WERI-Rb-1 (cell line): Measurements from ENCODE around the gene CNOT8.
A peak's percentile ranks its signal among the peaks of the same experiment; 100 is the strongest.
"Not testable (repeated sequence)": the region's sequence is repeated elsewhere in the genome, so short reads cannot be mapped to it uniquely, and the experiment has no call there.

Experiments used
- DNase-seq: peaks from one replicate; pipeline ENCODE4 v3.0.0-alpha.2; 2020
- H3K27ac ChIP-seq: fragments of 250-450 bp; sonication (Bioruptor Pico); 2 replicates; pipeline ENCODE4 v1.5.1; 2020; ENCODE audit warnings: mild to moderate bottlenecking, moderate library complexity
- H3K27me3 ChIP-seq: fragments of 250-450 bp; sonication (Bioruptor Pico); 2 replicates; pipeline ENCODE4 v1.5.1; 2021; ENCODE audit warnings: mild to moderate bottlenecking, low read depth, moderate library complexity; ENCODE audit not compliant: insufficient read depth, severe bottlenecking
- H3K36me3 ChIP-seq: fragments of 250-450 bp; sonication (Bioruptor Pico); 2 replicates; pipeline ENCODE4 v1.5.1; 2020; ENCODE audit warnings: mild to moderate bottlenecking, moderate library complexity
- H3K4me3 ChIP-seq: 2 replicates; pipeline ENCODE4 v1.5.1; 2011; ENCODE audit warnings: low read depth, mild to moderate bottlenecking, control low read depth, low read length
- H3K9me3 ChIP-seq: fragments of 250-450 bp; sonication (Bioruptor Pico); 2 replicates; pipeline ENCODE4 v1.5.1; 2021; ENCODE audit warnings: mild to moderate bottlenecking, moderate library complexity; ENCODE audit not compliant: severe bottlenecking
- CTCF ChIP-seq: IDR thresholded peaks from 2 replicates; pipeline ENCODE4 v1.5.1; 2011; ENCODE audit warnings: low read depth, mild to moderate bottlenecking, control low read depth, inconsistent platforms, low read length

CNOT8 gene

DNA sequence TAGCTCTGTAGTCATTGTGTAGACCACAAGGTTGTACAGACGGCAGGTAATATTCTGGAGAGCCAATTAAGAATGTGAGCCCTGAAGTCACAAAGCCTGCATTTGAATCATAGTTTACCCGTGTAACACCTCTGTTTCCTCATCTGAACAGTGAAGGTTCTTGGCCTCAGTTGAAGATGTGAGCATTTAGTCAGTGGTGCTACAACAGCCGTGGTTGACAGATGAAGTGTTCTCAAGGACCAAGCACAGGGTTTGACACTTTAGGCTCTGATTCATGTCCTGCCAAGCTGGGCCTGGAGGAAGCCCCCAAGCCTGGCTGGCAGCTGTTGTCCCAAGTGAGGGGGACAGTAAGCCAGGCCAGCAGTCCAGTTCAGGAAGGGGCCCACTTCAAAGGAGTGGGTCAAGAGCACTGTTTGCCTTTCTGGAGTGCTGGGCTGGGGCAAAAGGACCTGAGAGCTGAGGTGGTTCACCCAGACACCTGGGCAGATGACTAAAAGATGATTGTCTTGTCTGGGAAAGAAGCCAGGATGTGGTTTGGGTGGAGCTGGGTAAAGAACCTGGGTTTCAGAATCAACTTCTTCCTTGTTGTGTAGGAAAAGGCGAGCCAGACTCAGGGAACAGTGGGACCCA lies 28.7 kb upstream of the CNOT8 start:
- no peaks in the 10 kb centered on the region; the same call in 1 of the 2 replicates for H3K36me3 ChIP-seq
- TF ChIP-seq CTCF: no peak
- no peaks in the 10 kb centered on the region for H3K9me3 ChIP-seq
- H3K27me3 ChIP-seq: no peaks in the 10 kb centered on the region
- H3K4me3 ChIP-seq: no peak overlapping the region
- DNase-seq: no peak
- no peak overlapping the region for H3K27ac ChIP-seq

GRCh38 chr5:154830219-154830595 lies 28.2 kb upstream of the CNOT8 start:
- no peak for DNase-seq
- no peaks in the 10 kb centered on the region; the same call in 1 of the 2 replicates for H3K36me3 ChIP-seq
- H3K27me3 ChIP-seq: no peaks in the 10 kb centered on the region
- H3K27ac ChIP-seq: no peak overlapping the region
- H3K4me3 ChIP-seq: no peak overlapping the region
- TF ChIP-seq CTCF: no peak
- H3K9me3 ChIP-seq: no peaks in the 10 kb centered on the region

DNA sequence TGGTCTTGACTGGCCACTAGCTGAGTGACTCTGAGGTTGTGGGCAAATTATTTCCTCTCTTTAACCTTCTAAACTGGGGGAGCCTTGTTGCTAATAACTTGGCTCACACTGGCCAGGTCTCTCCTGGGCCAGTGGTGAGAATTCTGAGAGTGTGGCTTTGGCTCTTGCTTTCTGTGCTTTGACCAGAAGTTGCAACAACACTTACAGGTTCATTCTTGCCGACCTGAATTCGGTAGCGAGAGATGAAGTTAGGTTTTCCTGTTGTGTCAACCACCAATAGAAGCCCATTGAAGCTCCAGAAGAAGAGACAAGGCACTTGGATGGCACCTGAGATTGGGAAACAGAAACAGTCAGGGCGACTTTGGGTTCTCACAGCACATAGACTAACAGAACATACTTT lies 27.8 kb upstream of the CNOT8 start:
- H3K27me3 ChIP-seq: no peaks in the 10 kb centered on the region
- no peak for DNase-seq
- TF ChIP-seq CTCF: no peak
- no peak overlapping the region for H3K27ac ChIP-seq
- H3K9me3 ChIP-seq: no peaks in the 10 kb centered on the region
- H3K36me3 ChIP-seq: no peaks in the 10 kb centered on the region; the same call in 1 of the 2 replicates
- H3K4me3 ChIP-seq: no peak overlapping the region

DNA sequence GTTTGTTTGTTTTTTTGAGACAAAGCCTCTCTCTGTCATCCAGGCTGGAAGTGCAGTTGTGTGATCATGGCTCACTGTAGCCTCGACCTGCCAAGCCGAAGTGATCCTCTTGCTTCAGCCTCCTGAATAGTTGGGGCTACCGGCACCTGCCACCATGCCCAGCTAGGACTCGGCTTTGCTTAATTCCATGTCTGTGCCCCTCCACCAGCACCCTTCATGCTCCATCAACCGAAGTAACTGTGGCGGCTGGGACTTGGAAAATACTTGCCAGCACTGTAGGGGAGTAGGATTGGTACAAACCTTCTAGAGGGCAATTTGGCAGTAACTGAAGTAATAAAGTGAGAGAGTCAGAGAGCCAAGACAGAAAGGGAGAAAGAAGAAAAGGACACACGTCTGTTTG lies 27.0 kb upstream of the CNOT8 start:
- no peak for TF ChIP-seq CTCF
- no peak for DNase-seq
- Histone ChIP-seq H3K9me3 (no peaks in the 10 kb centered on the region), H3K27ac (no peak overlapping the region), H3K4me3 (no peak overlapping the region), H3K36me3 (no peaks in the 10 kb centered on the region; the same call in 1 of the 2 replicates), H3K27me3 (no peaks in the 10 kb centered on the region)

GRCh38 chr5:154832804-154833203 lies 25.6 kb upstream of the CNOT8 start:
- H3K27me3 ChIP-seq, H3K4me3 ChIP-seq, H3K36me3 ChIP-seq, DNase-seq, H3K27ac ChIP-seq, H3K9me3 ChIP-seq: not testable (repeated sequence)

DNA sequence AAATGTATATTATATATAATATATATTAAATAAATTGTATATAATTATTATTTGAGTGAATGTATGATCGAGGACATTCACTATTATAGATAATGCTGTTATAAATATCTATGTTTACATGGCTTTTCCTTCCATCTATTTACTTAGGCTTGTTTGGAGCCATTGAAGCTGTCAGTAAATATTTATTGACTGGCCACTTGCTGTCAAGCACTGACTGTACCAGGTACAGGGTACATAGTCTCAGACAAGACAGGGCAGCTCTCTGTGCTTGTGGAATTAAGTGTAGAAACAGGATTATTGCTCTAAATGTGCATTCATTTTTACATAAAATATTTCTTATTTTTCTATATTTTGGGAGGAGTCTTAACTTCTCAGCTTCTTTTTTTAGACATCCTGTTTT lies 24.4 kb upstream of the CNOT8 start:
- H3K27ac ChIP-seq: no peak overlapping the region
- no peak for TF ChIP-seq CTCF
- DNase-seq: no peak
- no peaks in the 10 kb centered on the region for H3K9me3 ChIP-seq
- no peak overlapping the region for H3K4me3 ChIP-seq
- no peaks in the 10 kb centered on the region for H3K27me3 ChIP-seq
- H3K36me3 ChIP-seq: no peaks in the 10 kb centered on the region; the same call in 1 of the 2 replicates

DNA sequence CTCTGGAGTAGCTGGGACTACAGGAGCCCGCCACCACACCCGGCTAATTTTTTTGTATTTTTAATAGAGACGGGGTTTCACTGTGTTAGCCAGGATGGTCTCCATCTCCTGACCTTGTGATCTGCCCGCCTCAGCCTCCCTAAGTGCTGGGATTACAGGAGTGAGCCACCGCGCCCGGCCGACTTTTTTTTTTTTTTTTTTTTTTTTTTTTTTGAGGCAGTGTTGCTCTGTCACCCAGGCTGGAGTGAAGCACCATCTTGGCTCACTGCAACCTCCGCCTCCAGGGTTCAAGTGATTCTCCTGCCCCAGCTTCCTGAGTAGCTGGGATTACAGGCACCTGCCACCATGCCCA lies 22.8 kb upstream of the CNOT8 start:
- H3K27me3 ChIP-seq, DNase-seq, H3K9me3 ChIP-seq, H3K4me3 ChIP-seq, H3K36me3 ChIP-seq: not testable (repeated sequence)
- peak overlapping the region; percentile 23 for H3K27ac ChIP-seq
